GM12874 (cell line): ENCODE results near the gene CLINT1.

Experiments
- CTCF ChIP-seq: IDR thresholded peaks from 2 replicates; pipeline ENCODE4 v1.5.1; 2011; ENCODE audit warnings: low read depth, mild to moderate bottlenecking, control low read depth, low read length, moderate library complexity; ENCODE audit not compliant: insufficient read depth

CLINT1 gene

GRCh38 chr5:157858527-157859226, at the start of gene CLINT1:
Gene CLINT1, minus strand, starts transcription at chr5:157859145. Its CDS starts 175 bp downstream, at chr5:157858970.
- TF ChIP-seq CTCF = 0 out of 2 replicates have a peak, but pooled peaks have one; percentile 4

- no peak for TF ChIP-seq CTCF
These were observed 49.5 kb upstream of the CLINT1 start for GRCh38 chr5:157908459-157908858.

- no peak for TF ChIP-seq CTCF
These were observed 48.5 kb upstream of the CLINT1 start for GRCh38 chr5:157907479-157907878.

- no peak for TF ChIP-seq CTCF
These were observed 44.1 kb upstream of the CLINT1 start for GRCh38 chr5:157903117-157903450.

GRCh38 chr5:157902449-157903116, 43.6 kb upstream of the CLINT1 start:
- no peak for TF ChIP-seq CTCF

GRCh38 chr5:157900644-157901043, 41.7 kb upstream of the CLINT1 start:
- TF ChIP-seq CTCF = no peak

GRCh38 chr5:157893611-157894010, 34.7 kb upstream of the CLINT1 start:
- no peak for TF ChIP-seq CTCF
